NCI-H1930 (cell line): ENCODE measurements around the gene EPHB3.
"Not testable (repeated sequence)": the region's sequence is repeated elsewhere in the genome, so short reads cannot be mapped to it uniquely, and the experiment has no call there.

Experiments
- DNase-seq, 2 experiments: peaks; one replicate each; lab custom pipeline; 2025; lab: John Stamatoyannopoulos, UW

EPHB3 gene

DNA sequence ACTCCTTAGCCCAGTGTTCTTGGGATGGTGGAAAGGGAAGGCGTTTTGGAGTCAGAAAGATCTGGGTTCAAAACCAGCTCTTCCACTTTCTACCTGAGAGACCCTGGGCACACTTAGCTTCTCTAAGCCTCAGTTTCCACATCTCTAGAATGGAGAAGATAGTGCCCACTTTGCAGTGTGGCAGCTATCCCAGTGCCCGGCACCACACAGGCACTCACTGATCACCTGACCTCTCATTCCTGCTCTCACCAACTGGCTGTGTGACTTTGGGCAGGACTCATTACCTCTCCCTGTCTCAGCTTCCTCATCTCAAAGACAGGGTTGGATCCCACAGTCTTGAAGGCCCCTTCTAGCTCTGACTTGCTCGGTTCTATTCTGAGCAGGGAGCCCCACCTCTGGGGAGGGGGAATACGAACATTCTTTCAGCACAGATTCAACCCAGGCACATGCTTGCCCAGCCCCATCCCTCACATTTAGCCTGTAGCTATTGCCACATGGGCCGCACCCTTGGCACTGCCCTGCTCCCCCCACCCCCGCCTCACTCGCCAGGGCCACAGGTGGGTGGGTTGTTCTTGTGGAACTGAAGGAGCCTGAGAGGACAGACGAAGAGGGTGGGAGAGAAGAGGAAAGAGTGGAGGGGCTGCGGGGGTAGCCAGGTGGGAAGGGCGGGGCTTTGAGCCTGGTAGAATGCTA lies 39.2 kb downstream of the EPHB3 start:
- DNase-seq = no peak

- no peak for DNase-seq
Observed at GRCh38 chr3:184601576-184602371, 40.2 kb downstream of the EPHB3 start.

DNA sequence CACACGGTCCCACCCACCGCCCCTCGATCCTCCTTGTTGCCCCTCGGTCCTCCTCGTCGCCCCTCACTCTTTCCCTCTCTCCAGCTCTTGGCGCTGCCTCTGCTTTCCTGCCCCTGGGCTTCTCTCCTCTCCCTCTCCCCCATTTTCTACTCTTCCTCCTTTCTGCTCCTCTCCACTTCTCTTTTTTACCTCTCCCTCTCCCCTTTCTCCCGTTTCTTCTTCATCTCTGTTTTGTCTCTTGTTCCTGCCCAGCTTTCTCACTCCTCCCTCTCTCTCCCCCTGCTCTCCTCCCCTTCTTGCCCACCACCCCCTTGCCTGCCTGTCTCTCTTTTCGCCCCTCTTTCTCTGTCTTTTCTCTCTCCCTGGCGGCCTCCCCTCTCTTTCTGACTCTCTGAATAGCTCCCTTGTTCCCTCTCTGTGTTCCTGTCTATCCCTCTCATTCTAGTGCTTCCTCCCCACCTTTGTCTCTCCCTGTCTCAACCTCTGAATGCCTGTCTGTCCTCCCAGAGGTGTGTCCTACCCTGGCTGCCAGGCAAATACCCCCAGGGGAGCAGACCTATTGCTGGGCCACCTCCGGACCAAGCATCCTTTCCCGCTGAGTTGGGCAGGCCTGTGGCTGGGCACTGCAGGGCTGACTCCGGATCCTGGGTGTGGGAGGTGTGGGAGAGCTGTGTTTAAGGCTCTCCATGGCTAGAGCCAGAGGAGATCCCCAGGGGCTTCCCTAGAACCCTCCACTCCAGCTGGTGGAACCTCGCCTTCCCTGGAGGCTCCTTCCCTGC lies 41.0 kb downstream of the EPHB3 start:
- DNase-seq = no peak

GRCh38 chr3:184603151-184604030 lies 41.8 kb downstream of the EPHB3 start:
- DNase-seq = no peak

- DNase-seq = no peak
Observed at GRCh38 chr3:184604039-184604601, 42.5 kb downstream of the EPHB3 start.

DNA sequence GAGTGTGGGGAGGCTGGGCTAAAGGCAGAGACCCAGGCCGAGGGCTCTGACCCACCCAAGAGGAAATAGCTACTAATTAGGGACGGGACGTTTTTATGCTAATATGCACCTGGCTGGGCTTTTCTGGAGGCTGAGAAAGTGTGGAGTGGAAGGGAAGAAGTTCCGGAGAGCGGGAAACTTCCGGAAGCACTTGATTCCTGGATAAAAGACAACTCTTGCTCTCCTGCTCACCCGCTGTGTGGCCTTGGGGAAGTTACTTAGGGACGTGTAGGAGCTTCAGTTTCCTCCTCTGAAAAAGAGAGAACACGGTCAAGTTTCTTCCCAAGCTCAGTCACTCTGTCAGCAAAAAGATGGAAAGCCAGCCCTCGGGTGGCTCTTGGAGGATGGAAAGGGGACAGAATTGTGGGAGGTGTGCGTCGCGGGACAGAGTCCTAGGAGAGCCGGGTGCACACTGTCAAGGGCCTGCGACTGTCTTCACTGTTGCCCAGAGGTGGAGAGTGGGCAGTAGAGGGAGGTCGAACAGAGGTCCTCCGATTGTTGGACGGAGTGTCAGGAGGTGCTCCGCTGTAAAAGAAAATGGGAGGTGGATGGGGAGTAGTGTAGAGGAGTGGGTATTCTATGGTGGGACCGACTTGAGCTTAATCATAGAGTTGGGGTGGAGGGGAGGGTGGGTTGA lies 43.2 kb downstream of the EPHB3 start:
- no peak for DNase-seq

DNA sequence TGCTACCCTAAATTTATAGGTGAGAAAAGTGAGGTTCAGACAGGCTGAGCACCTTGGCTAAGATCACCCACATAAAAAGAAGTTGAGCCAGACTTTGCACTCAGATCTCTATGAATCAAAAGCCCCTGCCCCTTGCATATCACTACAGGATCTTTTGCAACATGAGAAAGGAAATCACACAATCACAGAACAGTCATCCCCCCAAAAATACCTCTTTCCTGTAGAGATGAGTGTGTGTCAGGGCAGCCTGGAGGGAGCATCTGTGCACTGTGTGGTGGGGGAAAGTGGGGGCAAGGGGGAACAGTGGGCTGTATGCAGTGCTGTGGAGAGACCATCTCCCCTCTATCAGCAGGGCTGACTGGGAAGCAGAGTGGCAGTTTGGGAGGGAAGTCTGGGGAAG lies 46.6 kb downstream of the EPHB3 start:
- DNase-seq = no peak

- DNase-seq = no peak
Observed at GRCh38 chr3:184609476-184610244, 48.1 kb downstream of the EPHB3 start.

DNA sequence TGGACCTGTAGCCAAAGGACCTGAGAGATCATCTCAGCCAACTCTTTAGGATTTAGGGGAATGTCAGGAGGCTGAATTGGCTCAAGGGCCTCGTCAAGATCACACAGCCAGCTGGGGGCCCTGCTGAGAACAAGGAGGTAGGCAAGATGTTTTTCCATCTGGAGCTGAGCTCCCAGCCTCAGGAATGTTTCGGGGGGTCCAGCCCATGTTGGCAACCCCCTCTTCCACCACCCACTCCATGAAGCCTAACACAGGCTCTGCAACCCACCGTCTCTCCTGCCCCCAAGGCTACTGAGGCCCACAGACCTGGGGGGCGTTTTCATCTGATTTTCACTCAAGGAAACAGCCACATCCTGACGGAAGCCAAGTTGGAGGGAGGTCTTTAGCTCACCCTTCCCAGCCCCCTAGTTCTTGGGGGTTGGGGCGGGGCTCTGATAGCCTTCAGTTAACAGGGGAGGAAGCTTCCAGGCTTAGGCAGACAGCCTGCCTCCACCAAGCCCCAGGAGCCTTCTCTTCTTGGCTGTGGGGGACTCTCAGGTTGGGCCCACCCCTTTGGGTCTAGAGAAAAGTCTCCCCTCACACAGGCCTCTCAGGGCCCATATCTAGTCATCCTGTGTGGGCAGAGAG lies 48.8 kb downstream of the EPHB3 start:
- no peak for DNase-seq

DNA sequence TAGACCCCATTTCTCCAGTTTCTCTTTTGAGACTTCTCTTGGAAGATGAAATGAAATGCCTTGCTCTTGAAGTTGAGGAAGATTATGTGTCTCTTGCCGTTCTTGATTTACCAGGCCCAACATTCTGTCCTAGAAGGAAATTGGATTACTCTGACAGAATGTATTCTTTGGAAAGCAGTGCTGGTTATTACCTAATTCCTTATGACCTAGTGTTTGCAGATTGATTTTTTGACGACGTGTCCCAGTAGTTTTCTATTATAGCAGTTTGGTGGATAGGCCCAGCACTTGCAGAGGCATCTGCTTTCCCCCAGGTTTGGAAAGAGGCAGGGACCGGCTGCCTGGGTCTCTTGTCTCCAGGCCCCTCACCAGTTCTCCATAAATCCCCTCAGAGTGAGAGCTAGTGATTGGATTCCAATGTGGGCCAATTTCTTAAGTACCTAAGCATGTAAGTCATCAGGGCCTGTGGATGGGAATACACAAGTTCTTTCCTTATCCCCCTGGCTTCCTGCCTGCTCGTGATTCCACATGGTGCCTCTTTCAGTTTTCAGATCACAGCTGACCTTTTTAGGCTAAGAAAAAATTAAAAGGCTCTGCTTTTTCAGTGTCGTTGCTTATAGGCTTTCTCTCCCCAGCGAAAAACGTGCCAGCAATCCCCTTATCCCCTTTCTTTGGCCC lies 50.2 kb downstream of the EPHB3 start:
- DNase-seq = no peak

- no peak for DNase-seq
Observed at GRCh38 chr3:184615396-184615795, 53.8 kb downstream of the EPHB3 start.

DNA sequence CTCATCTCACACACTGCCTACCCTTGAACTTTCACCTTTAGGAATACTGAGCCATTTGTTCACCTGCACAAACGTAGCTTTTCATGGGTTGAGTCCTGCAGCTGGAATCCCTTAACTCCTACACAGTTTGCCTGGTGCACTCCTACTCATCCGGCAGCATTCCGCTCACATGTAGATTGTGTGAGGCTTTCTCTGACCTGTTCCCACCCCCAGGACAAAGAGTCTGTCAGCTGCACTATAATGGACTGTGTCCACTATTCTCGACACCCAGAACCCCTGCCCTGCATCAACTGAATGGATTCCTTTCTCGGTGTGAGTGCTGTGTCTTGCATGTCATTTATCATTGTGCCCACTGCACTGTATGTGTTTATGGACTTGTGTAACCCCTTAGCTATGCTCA lies 54.9 kb downstream of the EPHB3 start:
- DNase-seq = no peak

- DNase-seq = not testable (repeated sequence)
Observed at GRCh38 chr3:184617306-184617705, 55.7 kb downstream of the EPHB3 start.

- no peak for DNase-seq
Observed at GRCh38 chr3:184618811-184619210, 57.2 kb downstream of the EPHB3 start.

- DNase-seq = no peak
Observed at GRCh38 chr3:184619369-184619768, 57.8 kb downstream of the EPHB3 start.

DNA sequence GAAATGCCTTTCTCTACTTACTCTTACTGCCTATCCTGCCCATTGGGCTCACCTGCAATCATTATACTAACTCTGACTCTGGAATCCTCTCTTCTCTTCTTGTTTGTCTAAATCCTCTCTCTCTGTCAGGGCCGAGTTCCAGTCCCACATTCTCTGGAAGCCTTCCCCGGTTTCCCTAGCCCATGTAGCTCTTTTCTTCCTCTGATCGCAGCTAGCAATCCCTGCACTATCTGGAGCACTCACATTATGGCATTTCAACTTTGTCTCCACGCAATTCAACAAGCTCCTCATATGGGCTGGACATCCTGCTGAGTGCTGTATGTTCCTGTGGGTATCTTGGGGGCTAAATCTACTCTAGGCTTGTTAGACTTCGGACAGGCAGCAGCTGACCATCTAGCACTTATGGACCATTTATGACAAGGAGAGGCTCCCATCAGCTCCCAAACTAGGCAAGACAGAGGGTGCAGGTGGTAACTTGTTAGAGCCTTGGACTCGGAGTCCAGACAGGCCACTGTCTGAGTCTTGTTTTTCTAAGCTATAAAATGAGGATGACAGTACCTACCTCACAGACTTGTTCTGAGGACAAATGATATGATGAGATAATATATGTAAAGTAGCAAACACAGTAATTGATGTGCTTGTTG lies 58.3 kb downstream of the EPHB3 start:
- no peak for DNase-seq

DNA sequence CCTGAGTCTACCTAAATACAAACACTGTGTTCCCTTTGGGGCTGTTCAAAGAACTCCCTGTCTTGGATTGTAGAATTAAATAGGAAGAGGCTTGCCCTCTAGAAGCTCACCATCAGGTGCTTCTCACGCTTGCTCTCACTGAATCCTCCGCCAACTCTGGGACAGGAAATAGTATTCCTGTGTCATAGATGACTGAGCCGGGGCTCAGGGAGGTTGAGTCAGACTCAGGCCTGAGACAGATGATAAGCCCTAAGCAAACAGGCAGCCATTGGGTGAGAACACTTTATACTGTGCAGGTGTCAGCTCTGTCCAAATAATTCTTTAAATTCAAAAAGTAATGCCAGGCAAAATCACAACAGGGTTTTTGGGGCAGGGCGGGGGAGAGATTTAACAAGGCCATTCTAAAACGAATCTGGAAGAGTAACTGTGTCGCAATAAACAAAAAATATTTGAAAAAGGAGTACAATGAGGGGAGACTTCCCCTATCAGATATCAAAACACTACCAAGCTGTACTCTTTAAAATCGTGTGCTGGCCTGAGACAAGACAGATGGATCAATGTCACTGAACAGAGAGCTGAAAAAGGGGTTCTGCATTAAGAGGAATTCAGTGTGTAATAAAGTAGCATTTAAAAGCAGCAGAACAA lies 59.0 kb downstream of the EPHB3 start:
- no peak for DNase-seq

- DNase-seq = not testable (repeated sequence)
Observed at GRCh38 chr3:184622156-184622555, 60.6 kb downstream of the EPHB3 start.
